GM12874 (cell line): ENCODE data around the gene OSBPL3.

Experiments used
- CTCF ChIP-seq: IDR thresholded peaks from 2 replicates; pipeline ENCODE4 v1.5.1; 2011; ENCODE audit warnings: low read depth, mild to moderate bottlenecking, control low read depth, low read length, moderate library complexity; ENCODE audit not compliant: insufficient read depth

OSBPL3 gene

GRCh38 chr7:24908727-24909126 is 71.3 kb downstream of the OSBPL3 start:
- no peak for TF ChIP-seq CTCF

DNA sequence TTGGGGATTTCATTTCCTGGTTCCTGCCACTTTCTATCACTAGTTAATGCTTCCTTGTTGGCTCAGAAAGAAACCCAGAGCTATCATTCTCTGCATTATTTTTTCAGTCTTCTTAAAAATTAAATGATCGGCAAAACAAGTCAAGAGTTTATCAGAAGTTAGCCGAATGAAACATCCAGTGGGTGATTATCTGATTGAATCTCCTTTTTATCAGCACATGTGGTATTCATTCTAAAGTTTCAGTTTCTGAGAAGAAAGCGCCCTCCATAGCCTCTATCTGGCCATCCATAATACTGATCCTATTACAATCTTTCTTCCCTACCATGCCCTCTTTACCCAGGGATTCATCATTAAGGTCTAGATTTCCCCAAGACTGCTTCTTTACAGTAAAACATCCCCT is 71.8 kb downstream of the OSBPL3 start:
- no peak for TF ChIP-seq CTCF

DNA sequence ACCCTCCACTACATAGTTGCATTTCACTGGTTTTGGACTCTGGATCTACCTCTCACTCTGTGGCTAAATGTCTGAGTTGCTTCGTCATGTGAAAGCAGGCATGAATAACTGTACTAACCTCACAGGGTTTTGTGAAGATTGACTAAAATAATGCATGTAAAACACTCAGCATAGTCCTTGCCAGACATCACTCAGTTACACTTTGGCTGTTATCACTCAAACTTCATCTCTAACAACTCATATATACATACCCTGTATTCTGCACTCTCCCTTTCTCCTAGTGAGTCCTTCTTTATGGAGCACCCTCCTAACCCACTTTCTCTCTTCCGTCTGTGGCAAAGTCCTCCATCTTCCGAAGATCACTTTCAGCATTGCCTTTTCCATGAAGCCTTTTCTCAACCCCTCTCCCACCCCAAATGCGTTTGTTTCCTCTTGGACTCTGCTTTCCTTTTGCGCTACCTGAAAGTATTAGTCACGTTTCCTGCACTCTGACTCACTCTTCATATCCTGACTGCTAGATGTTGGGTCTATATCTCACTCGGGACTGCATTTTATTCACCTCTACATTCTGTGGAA is 72.6 kb downstream of the OSBPL3 start:
- TF ChIP-seq CTCF = no peak

- no peak for TF ChIP-seq CTCF
These were observed 73.8 kb downstream of the OSBPL3 start for GRCh38 chr7:24905996-24906770.

- no peak for TF ChIP-seq CTCF
These were observed 76.4 kb downstream of the OSBPL3 start for GRCh38 chr7:24903559-24903958.

DNA sequence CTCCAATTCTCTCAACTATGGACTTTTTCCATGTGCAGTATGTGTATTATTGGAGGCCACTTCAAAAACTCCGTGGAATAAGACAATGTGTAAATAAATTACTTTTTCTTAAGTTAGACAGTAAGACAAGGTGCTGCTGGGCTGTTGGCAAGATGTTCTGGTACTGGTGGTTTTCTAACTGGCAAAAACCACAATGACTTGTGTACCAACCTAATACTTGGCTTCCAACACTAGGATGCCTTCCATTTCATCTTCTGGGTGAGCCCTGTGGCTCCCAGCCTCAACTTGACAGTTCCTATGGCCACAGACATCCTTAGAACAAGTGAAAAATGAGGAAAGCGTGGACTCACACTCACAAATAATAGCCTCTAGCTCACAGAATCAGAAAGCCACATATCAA is 77.0 kb downstream of the OSBPL3 start:
- TF ChIP-seq CTCF = no peak

DNA sequence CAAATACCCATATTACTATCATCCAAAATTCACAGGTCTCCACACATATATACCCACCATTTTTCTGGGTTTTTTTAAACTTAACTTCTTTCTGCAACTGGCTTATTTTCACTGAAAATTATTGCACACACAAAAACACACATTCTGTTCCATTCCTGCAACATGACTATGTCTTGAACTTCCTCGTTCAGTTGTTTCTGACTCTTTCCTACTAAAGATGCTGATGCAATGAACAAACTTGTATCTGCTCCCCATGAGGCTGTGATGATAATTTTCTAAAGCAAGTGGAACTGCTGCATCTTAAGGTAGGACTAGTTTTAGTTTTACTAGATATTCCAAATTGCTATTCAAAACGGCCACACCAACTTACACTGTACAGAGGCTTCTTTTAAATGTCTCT is 77.7 kb downstream of the OSBPL3 start:
- no peak for TF ChIP-seq CTCF
